Measurements from ENCODE around the gene PIK3C2G.

DNA sequence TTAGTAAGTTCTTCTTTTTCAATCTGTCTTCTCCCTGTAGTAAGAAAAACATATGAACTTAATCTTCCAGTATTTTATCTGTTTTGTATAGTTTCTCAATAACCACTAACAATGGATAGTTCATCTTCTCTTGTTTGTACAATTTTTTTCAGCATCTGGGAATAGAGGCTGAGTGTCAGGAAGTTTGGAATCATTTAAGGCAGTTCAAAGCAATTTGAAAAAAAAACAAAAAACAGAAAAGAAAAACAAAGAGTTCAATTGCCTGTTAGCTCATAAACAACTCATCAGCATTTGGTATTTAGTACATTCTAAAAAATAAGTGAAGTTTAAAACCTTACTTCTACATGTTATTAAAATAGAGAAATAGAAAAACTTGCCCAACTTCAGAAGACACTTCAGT, 359.7 kb downstream of the PIK3C2G start:
- TF ChIP-seq, protein P1, sequence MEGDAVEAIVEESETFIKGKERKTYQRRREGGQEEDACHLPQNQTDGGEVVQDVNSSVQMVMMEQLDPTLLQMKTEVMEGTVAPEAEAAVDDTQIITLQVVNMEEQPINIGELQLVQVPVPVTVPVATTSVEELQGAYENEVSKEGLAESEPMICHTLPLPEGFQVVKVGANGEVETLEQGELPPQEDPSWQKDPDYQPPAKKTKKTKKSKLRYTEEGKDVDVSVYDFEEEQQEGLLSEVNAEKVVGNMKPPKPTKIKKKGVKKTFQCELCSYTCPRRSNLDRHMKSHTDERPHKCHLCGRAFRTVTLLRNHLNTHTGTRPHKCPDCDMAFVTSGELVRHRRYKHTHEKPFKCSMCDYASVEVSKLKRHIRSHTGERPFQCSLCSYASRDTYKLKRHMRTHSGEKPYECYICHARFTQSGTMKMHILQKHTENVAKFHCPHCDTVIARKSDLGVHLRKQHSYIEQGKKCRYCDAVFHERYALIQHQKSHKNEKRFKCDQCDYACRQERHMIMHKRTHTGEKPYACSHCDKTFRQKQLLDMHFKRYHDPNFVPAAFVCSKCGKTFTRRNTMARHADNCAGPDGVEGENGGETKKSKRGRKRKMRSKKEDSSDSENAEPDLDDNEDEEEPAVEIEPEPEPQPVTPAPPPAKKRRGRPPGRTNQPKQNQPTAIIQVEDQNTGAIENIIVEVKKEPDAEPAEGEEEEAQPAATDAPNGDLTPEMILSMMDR (IDR thresholded peaks at IDR 0.05), result no peak
- TF ChIP-seq POLR2A (IDR thresholded peaks at IDR 0.05) (no peak), POLR2AphosphoS5 (IDR thresholded peaks at IDR 0.05) (no peak), EP300 (IDR thresholded peaks at IDR 0.05) (no peak)

Data from stomach (tissue), 4 donors.